AG20443 (cell line): ENCODE data around the gene BCL2L13.
A peak's percentile ranks its signal among the peaks of the same experiment; 100 is the strongest.

ENCODE experiments used
- DNase-seq: peaks from one replicate; pipeline ENCODE4 v3.0.0; 2012; ENCODE audit warnings: low spot score, mixed read lengths

BCL2L13 gene, protein sequence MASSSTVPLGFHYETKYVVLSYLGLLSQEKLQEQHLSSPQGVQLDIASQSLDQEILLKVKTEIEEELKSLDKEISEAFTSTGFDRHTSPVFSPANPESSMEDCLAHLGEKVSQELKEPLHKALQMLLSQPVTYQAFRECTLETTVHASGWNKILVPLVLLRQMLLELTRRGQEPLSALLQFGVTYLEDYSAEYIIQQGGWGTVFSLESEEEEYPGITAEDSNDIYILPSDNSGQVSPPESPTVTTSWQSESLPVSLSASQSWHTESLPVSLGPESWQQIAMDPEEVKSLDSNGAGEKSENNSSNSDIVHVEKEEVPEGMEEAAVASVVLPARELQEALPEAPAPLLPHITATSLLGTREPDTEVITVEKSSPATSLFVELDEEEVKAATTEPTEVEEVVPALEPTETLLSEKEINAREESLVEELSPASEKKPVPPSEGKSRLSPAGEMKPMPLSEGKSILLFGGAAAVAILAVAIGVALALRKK

DNA sequence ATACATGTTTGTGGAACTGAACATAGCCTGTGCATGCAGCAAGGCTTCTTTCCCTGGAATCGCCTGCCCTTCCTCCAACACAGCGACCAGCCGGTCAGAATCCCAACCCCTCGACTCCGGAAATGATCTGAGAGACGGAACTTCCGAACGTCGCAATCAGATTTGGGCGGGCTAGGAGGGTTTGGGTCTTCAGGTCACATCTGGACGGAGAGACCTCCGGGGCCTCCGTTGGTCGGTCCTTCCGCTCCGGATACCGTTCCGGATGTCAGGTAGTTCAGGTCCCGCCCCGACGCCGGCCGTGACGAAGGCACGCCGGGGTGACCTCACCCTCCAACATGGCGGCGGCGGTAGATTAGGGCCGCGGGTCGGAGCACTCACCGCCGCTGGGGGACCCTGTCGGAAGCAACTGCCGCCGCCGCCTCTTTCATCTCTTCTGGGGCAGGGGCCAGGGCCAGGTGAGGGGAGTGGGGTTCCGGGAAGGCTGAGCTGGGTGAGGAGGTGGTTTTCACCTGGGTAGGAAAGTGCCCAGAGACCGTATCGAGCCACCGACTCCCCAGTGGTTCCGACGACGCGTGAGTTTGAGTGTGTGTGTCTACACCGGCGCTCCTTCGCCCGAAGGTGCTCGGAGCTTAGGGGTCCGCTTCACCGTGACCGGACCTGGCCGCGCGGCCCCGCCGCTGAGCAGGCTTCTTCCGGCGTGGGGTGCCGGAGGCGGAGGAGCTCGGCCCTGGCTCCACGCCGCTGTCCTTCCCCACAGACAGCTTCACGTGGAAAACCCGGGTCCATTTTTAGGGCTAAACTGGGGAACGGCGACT is at the start of gene BCL2L13:
TSS of gene BCL2L13 (plus strand) at position 326 of the 815 bp plus-strand sequence. CDS start 16,955 bp downstream, outside the sequence.
- DNase-seq, result peak; percentile 93

DNA sequence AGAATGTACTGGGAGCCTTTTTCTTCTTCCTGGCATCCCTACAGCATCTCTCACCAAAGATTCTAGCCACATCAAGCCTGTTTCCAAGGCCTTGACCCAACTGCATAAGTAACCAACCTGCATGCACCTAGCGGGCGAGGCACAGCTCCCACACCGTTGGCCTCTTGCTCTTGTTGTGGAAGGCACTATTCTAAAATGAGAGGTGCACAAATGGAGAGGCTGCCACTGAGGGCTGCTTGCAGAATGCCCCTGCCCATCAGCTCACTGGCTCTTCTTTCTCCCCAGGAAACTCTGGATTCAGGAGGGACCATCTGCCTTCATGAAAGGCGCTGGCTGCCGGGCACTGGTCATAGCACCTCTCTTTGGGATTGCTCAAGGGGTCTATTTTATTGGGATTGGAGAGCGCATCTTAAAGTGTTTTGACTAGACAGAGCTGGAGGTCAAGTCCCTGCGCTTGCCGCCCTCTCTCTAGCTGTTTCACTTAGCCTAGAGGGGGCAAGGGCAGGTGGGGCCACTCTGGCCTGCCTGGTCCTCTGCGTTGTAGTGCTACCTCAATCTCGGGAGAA is 48.7 kb upstream of the BCL2L13 start:
- no peak for DNase-seq

DNA sequence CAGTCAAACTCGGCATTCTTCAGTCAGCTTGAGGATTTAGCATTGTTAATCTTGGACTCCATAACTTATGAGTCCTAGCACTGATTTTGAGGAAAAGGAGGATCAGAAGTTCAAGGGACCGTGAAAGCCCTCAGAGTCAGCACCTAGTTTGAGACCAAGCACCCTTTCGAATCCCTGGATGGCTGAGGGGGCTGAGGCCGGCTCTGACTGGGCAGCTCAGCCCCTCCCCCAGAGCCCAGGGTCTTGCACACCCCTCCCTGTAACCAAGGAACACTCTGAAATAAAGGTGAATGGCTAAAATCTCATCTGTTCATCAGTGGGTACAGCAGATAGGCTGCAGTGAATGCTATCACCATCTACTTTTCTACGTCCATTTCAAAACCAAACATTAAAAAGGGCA is 48.0 kb upstream of the BCL2L13 start:
- no peak for DNase-seq

DNA sequence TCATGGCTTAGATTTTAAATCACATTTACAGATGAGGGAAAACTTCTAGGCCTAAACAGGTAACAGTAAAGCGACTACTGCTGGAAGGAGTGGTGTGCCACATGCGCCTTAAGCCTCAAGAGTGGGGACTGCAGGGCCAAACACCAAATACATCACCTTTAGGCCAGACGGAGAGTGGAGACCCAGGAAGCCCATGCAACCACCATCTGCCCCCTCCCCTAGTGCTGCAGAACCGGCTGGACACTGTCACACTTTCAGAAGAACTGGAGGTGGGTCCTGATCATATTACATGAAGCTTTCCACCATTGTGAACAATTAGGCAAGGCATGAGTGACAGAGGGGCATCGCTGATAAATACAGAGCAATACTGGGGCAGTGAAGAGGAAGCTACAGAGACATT is 46.4 kb upstream of the BCL2L13 start:
- DNase-seq, result no peak

DNA sequence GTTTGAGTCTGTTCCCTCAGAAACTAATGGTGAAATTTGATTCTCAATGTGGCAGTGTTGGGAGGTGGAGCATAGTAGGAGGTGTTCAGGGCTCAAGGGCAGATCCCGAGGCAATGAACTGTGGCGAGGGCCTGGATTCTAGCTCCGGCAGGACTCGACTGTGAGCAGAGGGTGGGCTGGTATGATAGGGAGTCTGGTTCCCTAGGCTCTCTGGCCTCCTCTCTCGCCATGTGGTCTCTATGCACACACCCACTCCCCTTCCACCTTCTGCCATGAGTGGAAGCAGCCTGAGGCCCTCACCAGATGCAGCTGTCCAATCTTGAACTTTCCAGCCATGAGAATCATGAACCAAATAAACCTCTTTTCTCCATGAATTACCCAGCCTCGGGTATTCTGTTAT is 42.3 kb upstream of the BCL2L13 start:
- no peak for DNase-seq

DNA sequence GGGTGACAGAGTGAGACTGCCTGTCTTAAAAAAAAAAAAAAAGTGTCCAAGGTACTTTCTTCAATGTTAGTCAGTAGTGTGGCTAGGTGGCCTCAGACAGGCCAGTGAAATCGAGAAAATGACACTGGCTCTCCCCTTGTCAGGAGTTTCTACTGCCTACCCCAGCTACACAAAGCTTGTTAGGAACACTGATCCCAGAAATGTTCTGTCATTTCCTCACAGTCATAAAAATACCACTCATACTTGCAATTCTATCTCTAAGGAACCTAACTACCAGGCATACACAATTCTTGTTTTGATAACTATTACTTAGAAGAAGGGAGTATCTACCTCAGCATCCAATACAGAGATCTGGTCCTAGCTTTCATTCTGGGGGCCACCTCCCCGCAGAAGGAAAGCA is 41.3 kb upstream of the BCL2L13 start:
- peak; percentile 30 for DNase-seq

DNA sequence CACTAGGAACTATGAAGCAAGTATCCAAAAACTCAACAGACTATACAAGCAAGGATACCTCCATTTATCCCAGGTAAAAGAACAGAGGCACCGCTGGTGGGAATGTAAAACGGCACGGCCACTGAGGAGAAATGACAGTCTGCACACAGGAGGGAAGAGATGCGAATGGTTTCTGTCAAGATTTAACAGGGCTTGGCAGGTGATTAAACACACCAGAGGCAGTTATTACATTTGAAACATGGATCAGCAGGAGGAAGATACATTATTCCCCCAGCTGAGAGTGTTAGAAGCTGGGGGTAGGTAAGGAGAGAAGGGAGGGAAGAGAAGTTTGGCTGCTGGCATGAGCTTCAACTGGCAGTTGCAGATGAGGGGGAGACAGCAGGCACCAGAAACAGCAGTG is 40.2 kb upstream of the BCL2L13 start:
- DNase-seq, result no peak

DNA sequence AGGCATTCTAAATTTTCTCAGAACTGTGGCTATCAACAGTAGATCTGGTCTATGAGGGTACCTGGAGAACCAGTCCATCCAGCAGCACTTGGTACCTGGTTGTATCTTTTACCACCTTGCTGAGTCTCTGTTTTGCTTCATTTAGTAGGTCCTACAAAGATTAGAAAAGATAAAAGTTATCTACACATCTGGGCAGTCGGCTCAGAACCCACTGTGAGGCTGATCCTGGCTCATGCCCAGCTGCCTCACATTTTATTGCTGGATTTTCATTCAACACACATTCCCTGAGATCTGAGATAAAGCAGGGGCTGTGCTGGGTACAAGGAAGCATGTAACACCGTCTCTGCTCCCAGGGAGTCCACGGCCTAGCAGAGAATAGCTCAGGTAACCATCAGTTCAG is 37.5 kb upstream of the BCL2L13 start:
- no peak for DNase-seq

DNA sequence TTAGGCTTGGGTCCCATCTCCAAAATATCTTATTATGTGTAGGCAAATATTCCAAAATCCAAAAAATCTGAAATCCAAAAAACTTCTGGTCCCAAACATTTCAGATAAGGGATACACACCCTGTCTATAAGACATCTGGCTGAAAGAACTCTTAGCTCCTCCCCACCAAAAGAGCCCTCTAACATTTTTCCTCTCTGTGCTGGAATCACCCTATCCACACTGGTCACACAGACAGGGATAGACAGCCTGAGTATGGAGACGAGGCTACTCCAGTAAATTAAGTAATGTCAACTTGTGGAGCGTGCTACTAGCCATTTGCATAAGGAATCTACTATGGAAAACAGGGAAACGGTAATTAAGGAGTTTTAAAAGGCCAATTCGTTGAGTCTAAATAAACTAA is 34.9 kb upstream of the BCL2L13 start:
- no peak for DNase-seq

DNA sequence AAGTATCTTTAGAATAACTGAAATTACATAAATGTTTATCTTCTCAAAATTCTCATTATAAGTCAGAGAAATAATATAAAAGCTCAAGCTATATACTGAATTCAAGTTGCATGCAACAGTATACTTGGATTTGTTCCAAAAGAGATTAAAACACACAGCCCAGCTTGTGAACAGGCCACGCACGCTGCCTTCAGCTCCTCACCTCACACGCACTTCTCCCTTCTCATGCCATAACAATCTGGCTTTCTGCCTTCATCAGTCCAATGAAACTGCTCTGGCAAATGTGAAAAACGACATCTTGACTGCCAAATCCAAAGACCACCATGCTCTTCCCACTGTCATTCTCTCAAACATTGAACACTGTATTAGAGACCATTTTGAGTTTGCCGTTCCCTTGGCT is 32.1 kb upstream of the BCL2L13 start:
- DNase-seq, result peak; percentile 22

DNA sequence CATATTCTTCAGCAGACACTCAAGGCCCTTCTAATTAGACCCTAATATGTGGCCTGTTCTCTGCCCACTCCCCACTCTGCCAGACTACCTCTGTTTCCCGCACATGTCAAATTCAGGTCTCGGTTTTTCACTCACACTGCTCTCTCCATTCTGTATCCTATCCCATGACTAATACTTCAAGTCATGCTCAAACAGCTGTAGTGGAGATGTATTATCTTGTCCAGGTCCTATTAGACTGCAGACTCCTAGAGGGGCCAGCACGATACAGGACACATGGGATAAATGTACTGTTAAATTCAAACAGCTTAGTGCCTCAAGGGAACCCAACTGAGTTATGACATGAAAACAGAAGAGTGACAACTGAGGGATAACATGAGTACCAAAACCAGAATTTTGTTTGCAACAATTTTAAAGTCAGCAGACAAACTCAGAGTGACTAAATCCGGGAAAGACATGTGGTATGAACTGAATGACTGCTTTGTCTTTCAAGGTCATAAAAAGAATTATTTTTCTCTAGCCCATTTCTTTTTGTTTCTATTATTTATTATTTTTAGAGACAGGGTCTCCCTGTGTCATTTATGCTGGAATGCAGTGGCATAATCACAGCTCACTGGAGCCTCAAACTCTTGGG is 30.6 kb upstream of the BCL2L13 start:
- DNase-seq, result no peak

DNA sequence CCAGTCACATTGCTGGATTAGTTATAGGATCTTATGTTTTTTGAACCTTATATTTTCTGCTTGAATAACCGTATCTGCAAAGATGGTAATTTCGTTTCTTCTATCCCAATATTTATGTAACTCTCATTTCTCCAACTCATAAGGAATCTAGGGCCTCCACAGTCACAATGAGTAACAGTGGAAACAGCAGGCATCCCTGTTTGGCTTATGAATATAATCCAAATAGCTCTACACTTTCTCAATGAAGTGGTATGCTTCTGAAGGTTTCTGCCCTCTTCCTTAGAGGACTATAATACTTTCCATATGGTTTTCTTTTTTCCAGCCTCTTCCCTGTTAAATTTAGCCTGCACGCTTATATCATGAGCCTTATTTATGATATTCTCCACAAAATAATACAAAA is 26.5 kb upstream of the BCL2L13 start:
- DNase-seq, result no peak

DNA sequence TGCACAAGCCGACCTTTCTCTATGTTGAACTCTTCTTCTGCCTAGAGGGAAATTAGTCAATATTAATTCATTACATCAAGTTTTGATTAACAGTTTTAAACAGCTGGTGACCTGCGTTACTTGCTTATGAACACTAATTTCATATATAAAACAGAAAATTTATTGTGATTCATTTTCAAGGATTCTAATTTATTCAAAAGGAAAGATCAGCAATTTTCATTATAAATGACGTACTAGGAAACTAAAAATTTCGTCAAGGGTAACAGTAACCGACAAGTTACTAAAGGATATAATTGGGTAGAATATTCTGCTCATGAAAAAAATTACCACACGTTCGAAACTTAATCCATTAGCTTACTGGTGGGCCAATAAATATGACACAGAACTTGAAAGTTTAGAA is 25.3 kb upstream of the BCL2L13 start:
- DNase-seq, result no peak

DNA sequence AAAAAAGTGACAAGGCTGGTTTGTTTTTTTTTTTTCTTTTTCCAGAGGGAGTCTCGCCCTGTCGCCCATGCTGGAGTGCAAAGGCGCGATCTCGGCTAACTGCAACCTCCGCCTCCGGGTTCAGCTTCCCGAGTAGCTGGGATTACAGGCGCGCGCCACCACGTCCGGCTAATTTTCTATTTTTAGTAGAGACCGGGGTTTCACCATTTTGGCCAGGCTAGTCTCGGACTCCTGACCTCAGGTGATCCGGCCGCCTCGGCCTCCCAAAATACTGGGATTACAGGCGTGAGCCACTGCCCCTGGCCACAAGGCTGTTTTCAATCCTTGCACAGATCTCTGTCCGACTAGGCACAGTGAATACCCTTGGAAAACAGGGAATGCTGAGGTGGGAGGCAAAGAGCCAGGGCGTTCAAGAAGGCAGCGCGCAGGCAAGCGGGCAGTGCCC is 10.6 kb upstream of the BCL2L13 start:
- DNase-seq, result no peak

DNA sequence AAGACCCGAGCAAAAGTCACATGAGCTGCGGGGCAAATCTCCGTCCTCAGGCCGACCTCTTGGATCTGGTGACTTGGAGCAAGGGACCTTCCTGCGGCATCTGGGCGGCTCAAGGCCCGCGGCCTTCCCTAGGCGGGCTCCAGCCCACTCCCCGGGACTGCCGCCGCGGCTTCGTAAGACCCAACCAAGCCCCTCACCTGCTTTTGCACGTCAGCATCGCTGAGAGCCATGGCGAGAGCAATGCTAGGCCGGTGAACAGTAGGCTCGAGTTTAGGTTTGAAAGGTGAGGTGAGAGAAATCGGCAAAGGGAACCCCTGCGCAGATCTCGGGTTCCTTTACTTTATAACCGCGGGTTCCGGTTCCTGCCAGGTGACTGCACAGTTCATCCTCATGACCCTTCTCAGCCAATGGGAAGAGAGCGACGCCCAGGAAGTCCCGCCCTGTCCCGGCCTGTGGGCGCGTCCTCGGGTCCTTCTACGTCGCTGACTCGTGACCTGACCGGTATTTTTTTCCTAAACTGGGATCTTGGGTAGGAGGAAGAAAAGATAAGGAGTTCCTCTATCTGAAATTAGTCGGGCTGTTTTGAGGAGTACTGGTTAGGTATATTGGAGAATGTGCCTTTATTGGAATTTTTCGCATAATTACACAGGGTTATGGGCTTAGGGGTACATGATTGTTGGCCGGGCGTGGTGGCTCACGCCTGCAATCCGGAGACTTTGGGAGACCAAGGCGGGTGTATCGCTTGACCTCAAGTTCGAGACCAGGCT is 10.0 kb upstream of the BCL2L13 start, which contains the start of gene ATP6V1E1:
TSS of gene ATP6V1E1 (minus strand) at position 344 of the 767 bp plus-strand sequence. CDS start at position 230, 114 bp downstream.
- DNase-seq, result peak; percentile 98

DNA sequence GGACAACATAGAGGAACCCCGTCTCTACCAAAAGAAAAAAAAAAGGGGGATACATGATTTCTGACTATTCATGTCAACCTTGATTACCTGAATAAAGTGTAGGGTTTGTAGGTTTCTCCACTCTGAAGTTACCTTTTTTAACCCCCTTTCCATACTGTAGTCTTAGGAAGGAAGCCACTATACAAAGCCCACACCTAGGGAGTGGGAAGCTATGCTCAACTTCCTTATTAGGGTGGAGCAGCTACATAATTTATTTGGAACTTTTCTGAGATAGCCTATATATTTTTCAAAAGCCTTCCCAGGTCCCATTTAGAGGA is 9.4 kb upstream of the BCL2L13 start:
- no peak for DNase-seq

DNA sequence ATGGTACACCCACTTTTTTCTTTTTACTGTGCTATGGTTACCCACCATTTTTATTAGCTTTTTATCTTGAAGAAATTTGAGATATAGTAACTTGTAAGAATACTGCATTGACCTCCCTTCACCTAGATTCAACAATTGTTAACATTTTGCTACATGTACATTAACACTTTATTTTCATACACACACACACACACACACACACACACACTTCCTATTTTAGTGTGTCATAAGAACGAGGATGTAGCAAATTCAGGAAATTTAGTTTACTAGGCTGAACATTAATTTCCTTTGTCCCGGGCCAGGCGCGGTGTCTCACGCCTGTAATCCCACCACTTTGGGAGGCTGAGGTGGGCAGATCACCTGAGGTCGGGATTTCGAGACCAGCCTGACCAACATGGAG is 8.9 kb upstream of the BCL2L13 start:
- DNase-seq, result no peak

DNA sequence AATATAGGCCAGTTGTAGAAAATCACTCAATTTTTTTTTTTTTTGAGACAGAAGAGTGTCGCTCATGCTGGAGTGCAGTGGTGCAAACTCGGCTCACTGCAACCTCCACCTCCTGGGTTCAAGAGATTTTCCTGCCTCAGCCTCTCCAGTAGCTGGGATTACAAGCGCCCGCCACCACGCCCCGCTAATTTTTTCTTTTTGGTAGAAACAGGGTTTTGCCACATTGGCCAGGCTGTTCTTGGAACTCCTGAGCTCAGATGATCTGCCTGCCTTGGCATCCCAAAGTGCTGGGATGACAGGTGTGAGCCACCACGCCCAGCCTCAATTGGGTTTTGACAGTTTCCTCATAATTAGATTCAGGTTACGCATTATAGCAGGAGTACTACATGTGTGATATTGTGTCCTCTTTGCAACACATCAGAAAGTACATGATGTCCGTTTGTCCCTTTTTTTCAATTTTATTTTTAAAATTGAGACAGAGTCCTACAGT is 7.4 kb upstream of the BCL2L13 start:
- no peak for DNase-seq

DNA sequence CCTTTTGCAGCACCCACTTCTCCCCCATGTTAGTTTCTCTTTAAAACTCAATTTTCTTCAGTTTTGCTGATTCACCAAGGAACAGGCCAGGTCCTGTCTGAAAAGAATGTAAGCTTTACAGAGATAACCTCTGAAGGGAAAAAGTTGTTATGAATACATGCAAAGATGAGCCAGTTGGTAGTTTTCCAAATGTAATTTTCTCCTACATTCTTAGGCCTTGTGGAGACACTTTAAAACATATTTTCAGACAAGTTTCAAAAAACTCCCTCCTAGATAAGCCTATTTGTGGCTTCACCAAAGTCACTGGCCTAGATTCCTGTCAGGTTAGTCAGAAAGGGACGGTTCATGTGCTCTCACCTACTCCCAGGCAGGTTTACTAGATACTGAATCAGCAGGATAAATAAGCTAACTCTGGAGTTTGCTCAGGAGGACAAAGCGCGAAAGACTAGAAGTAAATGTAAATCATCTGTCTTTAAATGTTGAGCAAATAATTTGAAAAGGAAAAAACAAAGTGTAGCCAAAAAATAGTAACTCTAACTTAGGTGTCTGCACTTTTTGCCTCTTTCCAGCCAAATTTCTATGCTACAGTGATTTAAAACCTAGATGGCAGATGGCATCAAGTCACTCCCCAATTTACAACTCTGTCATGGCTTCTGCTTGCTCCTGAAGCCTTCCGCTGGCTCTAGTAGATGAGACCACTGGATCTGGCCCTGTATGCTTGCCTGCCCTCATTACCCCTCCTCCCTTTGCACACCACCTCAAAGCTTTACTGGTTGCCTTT is 5.2 kb upstream of the BCL2L13 start:
- DNase-seq, result peak; percentile 48

DNA sequence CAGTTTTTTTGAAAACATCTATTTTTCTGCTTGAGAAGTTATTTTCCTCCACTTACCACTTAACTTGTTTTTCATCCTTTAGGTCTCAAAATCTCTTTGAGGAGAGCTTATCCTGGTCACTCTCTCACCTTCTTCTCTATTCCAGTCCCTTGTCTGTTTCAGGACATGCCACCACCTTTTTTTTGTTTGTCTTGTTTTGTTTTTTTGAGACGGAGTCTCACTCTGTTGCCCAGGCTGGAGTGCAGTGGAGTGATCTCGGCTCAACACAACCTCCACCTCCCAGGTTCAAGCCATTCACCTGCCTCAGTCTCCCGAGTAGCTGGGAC is 4.6 kb upstream of the BCL2L13 start:
- no peak for DNase-seq

DNA sequence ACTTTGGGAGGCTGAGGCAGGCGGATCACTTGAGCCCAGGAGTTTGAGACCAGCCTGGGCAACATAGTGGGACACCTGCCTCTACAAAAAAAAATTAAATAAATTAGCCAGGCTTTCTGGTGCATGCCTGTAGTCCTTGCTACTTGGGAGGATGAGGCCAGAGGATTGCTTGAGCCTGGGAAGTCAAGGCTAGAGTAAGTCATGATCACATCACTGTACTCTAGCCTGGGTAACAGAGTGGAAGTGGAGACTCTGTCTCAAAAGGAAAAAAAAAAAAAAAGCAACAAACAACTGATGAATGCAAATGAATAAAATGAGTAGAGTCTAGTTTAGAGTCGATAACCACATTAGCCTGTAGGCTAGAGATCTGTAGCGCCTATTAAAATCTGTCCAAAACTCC is 3.9 kb upstream of the BCL2L13 start:
- no peak for DNase-seq
